ENCODE measurements around the gene TASP1.

- no peak for TF ChIP-seq CTCF (IDR thresholded peaks at IDR 0.05)
- TF ChIP-seq POLR2A (IDR thresholded peaks at IDR 0.05) = no peak
These were observed 243.5 kb downstream of the TASP1 start for GRCh38 chr20:13395232-13395631.

Measured in tibial nerve (tissue), 3 donors.